ENCODE measurements around the gene TTC4.

- TF ChIP-seq SUZ12 (IDR thresholded peaks at IDR 0.05) (no peak), FOXM1 (IDR thresholded peaks at IDR 0.05; ENCODE audit: borderline replicate concordance) (no peak), L3MBTL2 (conservative IDR thresholded peaks at IDR 0.05) (no peak), HDGF (IDR thresholded peaks at IDR 0.05; ENCODE audit: borderline replicate concordance) (no peak), BHLHE40 (IDR thresholded peaks at IDR 0.05; ENCODE audit: borderline replicate concordance) (no peak)
These were observed 32.6 kb downstream of the TTC4 start for GRCh38 chr1:54748094-54748835.
